K562 (cell line): ENCODE measurements around the gene TMC4. TPM values are rescaled to one million over a fixed set of nuclear protein-coding genes. Genes with fewer than 3 reads are reported as not detected.

Experiments used
- ARID1B ChIP-seq: fragments of 450-650 bp; IDR thresholded peaks from 2 replicates; pipeline ENCODE4 v1.6.1; 2016; ENCODE audit warnings: antibody characterized with exemption, mild to moderate bottlenecking, inconsistent platforms
- CBFA2T3 ChIP-seq: fragments of 450-650 bp; IDR thresholded peaks from 2 replicates; pipeline ENCODE4 v1.6.1; 2017
- CCNT2 ChIP-seq: IDR thresholded peaks from 2 replicates; pipeline ENCODE4 v1.6.1; 2011; ENCODE audit warnings: borderline replicate concordance, low read depth, mild to moderate bottlenecking, moderate library complexity, mixed read lengths, low read length; ENCODE audit not compliant: insufficient read length; ENCODE audit errors: extremely low read depth
- FOXM1 ChIP-seq, 2 experiments: fragments of 450-650 bp in 1 of 2; sonication (generic) in 1 of 2; formaldehyde crosslinking in 1 of 2; IDR thresholded peaks; 2 replicates each; pipeline versions ENCODE4 v1.6.1 to v1.9.0; 2017 to 2022; ENCODE audit warnings: low read depth in 2 of 2, mild to moderate bottlenecking in 2 of 2, missing genetic modification reagents in 1 of 2, moderate library complexity in 1 of 2
- MTA3 ChIP-seq: fragments of 450-650 bp; formaldehyde crosslinking; IDR thresholded peaks from 2 replicates; pipeline ENCODE4 v1.6.1; 2017; ENCODE audit warnings: mild to moderate bottlenecking, borderline replicate concordance
- NEUROD1 ChIP-seq: fragments of 150-350 bp; IDR thresholded peaks from 2 replicates; pipeline ENCODE4 v1.6.1; 2014; ENCODE audit warnings: borderline replicate concordance, low read length, low read depth; ENCODE audit not compliant: partially characterized antibody
- NFIC ChIP-seq: fragments of 450-650 bp; IDR thresholded peaks from 2 replicates; pipeline ENCODE4 v1.6.1; 2017; ENCODE audit warnings: mild to moderate bottlenecking, inconsistent platforms
- OTX1 ChIP-seq: fragments of 450-650 bp; formaldehyde crosslinking; IDR thresholded peaks from 2 replicates; pipeline ENCODE4 v1.4.0; 2022; ENCODE audit warnings: mild to moderate bottlenecking
- RBM14 ChIP-seq: fragments of 200-400 bp; formaldehyde crosslinking; IDR thresholded peaks from 2 replicates; pipeline ENCODE4 v1.6.1; 2018; ENCODE audit warnings: low read depth, mild to moderate bottlenecking, low read length, moderate library complexity, borderline replicate concordance; ENCODE audit not compliant: insufficient read depth
- RBM15 ChIP-seq: fragments of 200-400 bp; formaldehyde crosslinking; IDR thresholded peaks from 2 replicates; pipeline ENCODE4 v1.6.1; 2018; ENCODE audit warnings: mild to moderate bottlenecking, low read length, moderate library complexity; ENCODE audit not compliant: insufficient read depth
- SMAD3 ChIP-seq: fragments of 450-650 bp; formaldehyde crosslinking; conservative IDR thresholded peaks from 2 replicates; pipeline ENCODE4 v1.4.0; 2020; ENCODE audit warnings: mild to moderate bottlenecking
- TBP ChIP-seq: optimal IDR thresholded peaks from 2 replicates; pipeline ENCODE3; 2011; ENCODE audit warnings: low read depth, low read length, improper control_type of control experiment
- TEAD2 ChIP-seq: fragments of 450-650 bp; IDR thresholded peaks from 2 replicates; pipeline ENCODE4 v1.6.1; 2016; ENCODE audit warnings: missing genetic modification characterization, control low read depth, missing compliant biosample characterization
- TSC22D4 ChIP-seq: fragments of 450-650 bp; IDR thresholded peaks from 2 replicates; pipeline ENCODE4 v1.6.1; 2016; ENCODE audit warnings: missing genetic modification characterization, missing biosample characterization, control low read depth
- U2AF2 ChIP-seq: fragments of 200-400 bp; formaldehyde crosslinking; optimal IDR thresholded peaks from 2 replicates; pipeline ENCODE3; 2017; ENCODE audit warnings: low read depth, mild to moderate bottlenecking, low read length
- ZNF717 ChIP-seq: fragments of 250-450 bp; sonication (Bioruptor Pico); IDR thresholded peaks from 2 replicates; pipeline ENCODE4 v1.5.0; 2021
- polyA plus RNA-seq, 8 experiments: library from polyadenylated mRNA; depleted of rRNA in 4 of 8; stranded (reverse) in 5 of 8; unstranded in 3 of 8; fragments of >200 nt; fragmentation: Nextera tagmentation in 2 of 8; fragmentation: Illumina TruSeq in 1 of 8; extraction: Ambion mirVana in 2 of 8; extraction: Trizol in 1 of 8; gene quantifications; 2 replicates each; pipeline versions ENCODE4 v1.2.1 to v1.2.3, GENCODE V29; 2011 to 2014; ENCODE audit warnings: inconsistent platforms in 1 of 8, missing spikeins in 1 of 8
- total RNA-seq, 7 experiments: library from RNA; depleted of rRNA in 6 of 7; stranded (reverse); fragments of >200 nt in 6 of 7; fragmentation: Illumina TruSeq in 2 of 7; extraction: Trizol in 2 of 7; gene quantifications; 2 replicates each; pipeline versions ENCODE4 v1.2.1 to v1.2.3, GENCODE V29; 2011 to 2021; ENCODE audit warnings: low replicate concordance in 1 of 7
- TF ChIP-seq, protein P1 (sequence below), 3 experiments: fragments of 200-800 bp in 1 of 3; sonication (Bioruptor generic) in 1 of 3; sonication (generic) in 1 of 3; formaldehyde crosslinking in 1 of 3; IDR thresholded peaks; 2 replicates each; pipeline versions ENCODE4 v1.6.1 to v1.8.0; 2016 to 2022; ENCODE audit warnings: mild to moderate bottlenecking in 2 of 3, missing compliant biosample characterization in 2 of 3, missing genetic modification characterization in 2 of 3, missing genetic modification reagents in 1 of 3
- TF ChIP-seq, protein P2 (sequence below): fragments of 150-350 bp; conservative IDR thresholded peaks from 2 replicates; pipeline ENCODE4 v1.6.1; 2014; ENCODE audit warnings: low read length
- TF ChIP-seq, protein P3 (sequence below): fragments of 450-650 bp; formaldehyde crosslinking; IDR thresholded peaks from 2 replicates; pipeline ENCODE4 v1.4.0; 2022; ENCODE audit warnings: mild to moderate bottlenecking, moderate library complexity
- TF ChIP-seq, protein P4 (sequence below): fragments of 450-650 bp; IDR thresholded peaks from 2 replicates; pipeline ENCODE4 v1.6.1; 2016; ENCODE audit warnings: mild to moderate bottlenecking

The TMC4 gene
- total and polyA plus RNA-seq, 9 of the 15 experiments (the other 6 are each of a cell fraction or from before 2014, with no cell fraction given) = 0.12 to 0.79 (median 0.36) TPM; not detected in 2

DNA sequence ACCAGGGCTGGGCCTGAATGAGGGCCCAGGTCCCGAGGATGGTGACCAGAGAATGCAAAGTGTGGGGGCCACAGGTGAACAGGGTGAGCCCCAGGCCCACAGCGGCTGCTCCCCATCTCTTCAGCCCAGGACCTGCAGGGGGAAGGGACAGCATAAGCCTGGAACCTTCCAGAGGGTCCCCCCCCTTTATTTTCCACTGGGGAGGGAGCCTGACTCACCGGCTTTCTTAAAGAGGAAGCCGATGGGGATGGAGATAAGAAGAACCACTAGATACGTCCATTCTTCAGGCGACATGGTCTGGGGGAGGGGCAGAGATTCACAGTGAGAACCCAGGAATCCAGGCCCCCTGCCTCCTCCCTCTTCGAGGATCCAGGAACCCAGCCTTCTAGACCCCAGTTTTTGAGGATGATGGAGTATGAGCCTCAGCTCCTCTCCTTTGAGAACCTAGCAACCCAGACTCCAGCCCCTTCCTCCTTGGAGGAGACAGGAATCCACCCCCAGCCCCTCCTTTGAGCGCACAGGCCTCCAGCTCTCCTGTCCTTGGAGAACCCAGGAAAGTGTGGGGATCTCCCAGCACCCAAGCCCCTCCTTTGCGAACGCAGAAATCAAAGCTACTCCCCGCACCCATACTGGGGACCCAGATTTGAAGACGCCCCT is 15.4 kb upstream of the TMC4 start (continued):
- TF ChIP-seq, protein P1, sequence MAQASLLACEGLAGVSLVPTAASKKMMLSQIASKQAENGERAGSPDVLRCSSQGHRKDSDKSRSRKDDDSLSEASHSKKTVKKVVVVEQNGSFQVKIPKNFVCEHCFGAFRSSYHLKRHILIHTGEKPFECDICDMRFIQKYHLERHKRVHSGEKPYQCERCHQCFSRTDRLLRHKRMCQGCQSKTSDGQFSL (CRISPR knock-in tag; IDR thresholded peaks at IDR 0.05) = peak; percentile 86
- TF ChIP-seq, protein P1 (tag; IDR thresholded peaks at IDR 0.05) = peak in 1 of 2 experiments; percentile 84; a peak in 2 of 4 replicates
- TF ChIP-seq TSC22D4 (no peak), SMAD3 (CRISPR knock-in tag) (no peak), NFIC (no peak; the same call in 1 of the 2 replicates), TBP (peak; percentile 55), CBFA2T3 (peak; percentile 52; the same call in 1 of the 2 replicates), RBM14 (no peak), NEUROD1 (no peak), MTA3 (peak; percentile 78; the same call in 1 of the 2 replicates), TEAD2 (tag) (no peak), FOXM1 (IDR thresholded peaks at IDR 0.05; ENCODE audit: low read depth) (peak; percentile 81), FOXM1 (CRISPR knock-in tag; IDR thresholded peaks at IDR 0.05; ENCODE audit: low read depth) (no peak), RBM15 (no peak), ARID1B (peak; percentile 85), U2AF2 (no peak), OTX1 (CRISPR knock-in tag) (no peak; the same call in 1 of the 2 replicates), CCNT2 (peak; percentile 51), ZNF717 (CRISPR knock-in tag) (no peak)
- TF ChIP-seq, protein P2, sequence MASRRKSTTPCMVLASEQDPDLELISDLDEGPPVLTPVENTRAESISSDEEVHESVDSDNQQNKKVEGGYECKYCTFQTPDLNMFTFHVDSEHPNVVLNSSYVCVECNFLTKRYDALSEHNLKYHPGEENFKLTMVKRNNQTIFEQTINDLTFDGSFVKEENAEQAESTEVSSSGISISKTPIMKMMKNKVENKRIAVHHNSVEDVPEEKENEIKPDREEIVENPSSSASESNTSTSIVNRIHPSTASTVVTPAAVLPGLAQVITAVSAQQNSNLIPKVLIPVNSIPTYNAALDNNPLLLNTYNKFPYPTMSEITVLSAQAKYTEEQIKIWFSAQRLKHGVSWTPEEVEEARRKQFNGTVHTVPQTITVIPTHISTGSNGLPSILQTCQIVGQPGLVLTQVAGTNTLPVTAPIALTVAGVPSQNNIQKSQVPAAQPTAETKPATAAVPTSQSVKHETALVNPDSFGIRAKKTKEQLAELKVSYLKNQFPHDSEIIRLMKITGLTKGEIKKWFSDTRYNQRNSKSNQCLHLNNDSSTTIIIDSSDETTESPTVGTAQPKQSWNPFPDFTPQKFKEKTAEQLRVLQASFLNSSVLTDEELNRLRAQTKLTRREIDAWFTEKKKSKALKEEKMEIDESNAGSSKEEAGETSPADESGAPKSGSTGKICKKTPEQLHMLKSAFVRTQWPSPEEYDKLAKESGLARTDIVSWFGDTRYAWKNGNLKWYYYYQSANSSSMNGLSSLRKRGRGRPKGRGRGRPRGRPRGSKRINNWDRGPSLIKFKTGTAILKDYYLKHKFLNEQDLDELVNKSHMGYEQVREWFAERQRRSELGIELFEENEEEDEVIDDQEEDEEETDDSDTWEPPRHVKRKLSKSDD = no peak
- TF ChIP-seq, protein P3, sequence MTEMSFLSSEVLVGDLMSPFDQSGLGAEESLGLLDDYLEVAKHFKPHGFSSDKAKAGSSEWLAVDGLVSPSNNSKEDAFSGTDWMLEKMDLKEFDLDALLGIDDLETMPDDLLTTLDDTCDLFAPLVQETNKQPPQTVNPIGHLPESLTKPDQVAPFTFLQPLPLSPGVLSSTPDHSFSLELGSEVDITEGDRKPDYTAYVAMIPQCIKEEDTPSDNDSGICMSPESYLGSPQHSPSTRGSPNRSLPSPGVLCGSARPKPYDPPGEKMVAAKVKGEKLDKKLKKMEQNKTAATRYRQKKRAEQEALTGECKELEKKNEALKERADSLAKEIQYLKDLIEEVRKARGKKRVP (CRISPR knock-in tag) = no peak
- TF ChIP-seq, protein P4, sequence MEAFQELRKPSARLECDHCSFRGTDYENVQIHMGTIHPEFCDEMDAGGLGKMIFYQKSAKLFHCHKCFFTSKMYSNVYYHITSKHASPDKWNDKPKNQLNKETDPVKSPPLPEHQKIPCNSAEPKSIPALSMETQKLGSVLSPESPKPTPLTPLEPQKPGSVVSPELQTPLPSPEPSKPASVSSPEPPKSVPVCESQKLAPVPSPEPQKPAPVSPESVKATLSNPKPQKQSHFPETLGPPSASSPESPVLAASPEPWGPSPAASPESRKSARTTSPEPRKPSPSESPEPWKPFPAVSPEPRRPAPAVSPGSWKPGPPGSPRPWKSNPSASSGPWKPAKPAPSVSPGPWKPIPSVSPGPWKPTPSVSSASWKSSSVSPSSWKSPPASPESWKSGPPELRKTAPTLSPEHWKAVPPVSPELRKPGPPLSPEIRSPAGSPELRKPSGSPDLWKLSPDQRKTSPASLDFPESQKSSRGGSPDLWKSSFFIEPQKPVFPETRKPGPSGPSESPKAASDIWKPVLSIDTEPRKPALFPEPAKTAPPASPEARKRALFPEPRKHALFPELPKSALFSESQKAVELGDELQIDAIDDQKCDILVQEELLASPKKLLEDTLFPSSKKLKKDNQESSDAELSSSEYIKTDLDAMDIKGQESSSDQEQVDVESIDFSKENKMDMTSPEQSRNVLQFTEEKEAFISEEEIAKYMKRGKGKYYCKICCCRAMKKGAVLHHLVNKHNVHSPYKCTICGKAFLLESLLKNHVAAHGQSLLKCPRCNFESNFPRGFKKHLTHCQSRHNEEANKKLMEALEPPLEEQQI = no peak
